ENCODE measurements around the gene TLR4.

The TLR4 gene

DNA sequence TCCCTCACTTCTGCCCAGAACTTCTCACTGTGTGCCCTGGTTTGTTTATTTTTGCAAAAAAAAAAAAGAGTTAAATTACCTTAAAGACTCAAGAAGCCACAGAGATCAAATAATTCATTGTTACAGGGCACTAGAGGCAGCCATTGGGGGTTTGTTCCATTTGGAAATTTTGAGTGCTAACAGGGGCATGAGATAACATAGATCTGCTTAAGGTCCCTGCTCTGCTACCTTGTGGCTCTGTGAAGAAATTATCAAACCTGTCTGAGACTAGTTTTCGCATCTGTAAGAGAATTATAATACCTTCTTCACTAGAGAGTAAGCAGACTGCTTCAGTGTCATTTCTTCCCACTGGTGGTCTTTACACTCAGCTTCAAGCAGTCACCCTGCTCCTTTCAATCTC, 394 bp downstream of the TLR4 start:
- Histone ChIP-seq H3K4ac (ENCODE audit: low read depth, low read length) (no peak overlapping the region), H3K23ac (ENCODE audit: low read length) (no peak overlapping the region), H4K5ac (ENCODE audit: low read length) (no peak overlapping the region), H3K4me1 (ENCODE audit: control insufficient read depth, low read depth, low read length) (no peaks in the 10 kb centered on the region), H3K18ac (ENCODE audit: low read length) (no peak overlapping the region), H2BK15ac (replicated peaks; ENCODE audit: low read depth) (no peak overlapping the region), H3K27me3 (ENCODE audit: insufficient read depth, low read length, poor library complexity) (no peaks in the 10 kb centered on the region), H3K4me3 (ENCODE audit: low read length) (no peak overlapping the region), H3K79me1 (ENCODE audit: low read length) (no peaks in the 10 kb centered on the region), H3K56ac (ENCODE audit: low read length) (no peak overlapping the region), H3K79me2 (ENCODE audit: control insufficient read depth, insufficient read depth, low read length) (no peaks in the 10 kb centered on the region), H3K27ac (ENCODE audit: low read depth, low read length) (no peak overlapping the region), H2BK5ac (ENCODE audit: low read length) (no peak overlapping the region), H3K36me3 (ENCODE audit: control insufficient read depth, insufficient read depth, low read length) (no peaks in the 10 kb centered on the region), H3K4me2 (ENCODE audit: low read length) (no peak overlapping the region), H2AK5ac (ENCODE audit: low read length) (no peak overlapping the region), H4K8ac (ENCODE audit: low read depth, low read length) (no peak overlapping the region), H2BK120ac (ENCODE audit: low read depth, low read length) (no peak overlapping the region), H3K9ac (ENCODE audit: low read length) (no peak overlapping the region)
- DNase-seq, result no peak
- WGBS (ENCODE audit: extremely low coverage, insufficient coverage, low lambda C conversion rate), result no CpG with 5 or more reads among the region's 1 CpG

DNA sequence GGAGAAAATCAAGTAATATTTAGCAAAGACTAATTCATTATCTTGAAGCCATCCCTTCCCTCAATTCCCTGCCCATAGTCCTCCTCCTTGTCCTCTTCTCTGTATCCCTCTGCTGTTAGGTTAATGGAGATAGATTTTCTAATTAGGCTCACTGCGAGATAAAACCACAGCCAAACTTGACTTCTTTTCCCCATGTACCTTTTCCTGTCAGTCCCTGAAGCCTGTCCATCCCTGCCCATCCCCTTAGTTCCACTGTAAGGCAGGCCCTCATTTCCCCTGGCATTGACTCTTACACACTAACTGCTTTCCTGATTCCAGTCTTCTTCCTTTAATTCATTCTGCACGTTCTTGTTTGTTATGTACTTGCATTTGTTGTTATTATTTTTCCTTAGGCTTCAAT, 1.2 kb downstream of the TLR4 start:
- H3K4ac ChIP-seq (ENCODE audit: low read depth, low read length), result no peak overlapping the region
- H3K79me2 ChIP-seq (ENCODE audit: control insufficient read depth, insufficient read depth, low read length), result no peaks in the 10 kb centered on the region
- no peak overlapping the region for H2BK120ac ChIP-seq (ENCODE audit: low read depth, low read length)
- no peak overlapping the region for H3K18ac ChIP-seq (ENCODE audit: low read length)
- no CpG with 5 or more reads among the region's 2 CpGs for WGBS (ENCODE audit: extremely low coverage, insufficient coverage, low lambda C conversion rate)
- H4K5ac ChIP-seq (ENCODE audit: low read length), result no peak overlapping the region
- no peaks in the 10 kb centered on the region for H3K4me1 ChIP-seq (ENCODE audit: control insufficient read depth, low read depth, low read length)
- no peak overlapping the region for H3K9ac ChIP-seq (ENCODE audit: low read length)
- H3K27me3 ChIP-seq (ENCODE audit: insufficient read depth, low read length, poor library complexity), result no peaks in the 10 kb centered on the region
- no peak for DNase-seq
- no peak overlapping the region for H3K4me2 ChIP-seq (ENCODE audit: low read length)
- no peak overlapping the region for H3K27ac ChIP-seq (ENCODE audit: low read depth, low read length)
- H3K36me3 ChIP-seq (ENCODE audit: control insufficient read depth, insufficient read depth, low read length), result no peaks in the 10 kb centered on the region
- H3K56ac ChIP-seq (ENCODE audit: low read length), result no peak overlapping the region
- H2AK5ac ChIP-seq (ENCODE audit: low read length), result no peak overlapping the region
- H3K79me1 ChIP-seq (ENCODE audit: low read length), result no peaks in the 10 kb centered on the region
- no peak overlapping the region for H4K8ac ChIP-seq (ENCODE audit: low read depth, low read length)
- H3K4me3 ChIP-seq (ENCODE audit: low read length), result no peak overlapping the region
- H3K23ac ChIP-seq (ENCODE audit: low read length), result no peak overlapping the region
- H2BK15ac ChIP-seq (replicated peaks; ENCODE audit: low read depth), result no peak overlapping the region
- H2BK5ac ChIP-seq (ENCODE audit: low read length), result no peak overlapping the region

DNA sequence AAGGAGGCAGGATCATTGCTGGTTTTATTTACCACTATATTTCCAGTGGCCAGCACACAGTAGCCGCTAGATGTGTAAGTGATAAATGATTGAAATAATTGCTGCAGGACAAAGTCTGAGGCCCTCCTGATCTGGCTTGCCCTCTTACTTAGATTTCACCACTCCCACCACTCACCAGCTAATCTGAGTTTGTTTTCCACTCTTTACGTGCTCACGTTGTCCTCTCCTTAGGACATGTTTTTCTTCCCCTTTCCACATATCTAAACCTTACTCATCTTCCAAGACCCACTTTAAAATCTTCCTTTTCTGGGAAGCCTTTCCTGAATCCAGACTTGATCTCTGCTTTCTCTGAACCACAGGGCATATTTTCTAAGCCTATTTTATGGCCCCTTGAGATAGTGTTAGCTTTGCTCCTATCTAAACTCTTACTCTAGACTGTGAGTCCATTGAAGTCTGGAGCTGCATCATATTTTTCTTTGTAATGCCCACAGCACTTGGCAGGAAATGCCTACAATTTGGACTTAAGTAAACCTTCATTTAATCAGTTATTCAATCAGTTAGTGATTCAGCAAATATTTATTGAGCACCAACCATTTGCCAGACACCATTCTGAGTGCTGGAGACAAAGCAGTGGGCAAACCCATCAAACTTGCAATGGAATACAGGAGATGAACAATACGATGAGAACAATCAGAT, 2.4 kb downstream of the TLR4 start:
- H3K4me3 ChIP-seq (ENCODE audit: low read length), result no peak overlapping the region
- no CpG with 5 or more reads among the region's 4 CpGs for WGBS (ENCODE audit: extremely low coverage, insufficient coverage, low lambda C conversion rate)
- DNase-seq, result no peak

DNA sequence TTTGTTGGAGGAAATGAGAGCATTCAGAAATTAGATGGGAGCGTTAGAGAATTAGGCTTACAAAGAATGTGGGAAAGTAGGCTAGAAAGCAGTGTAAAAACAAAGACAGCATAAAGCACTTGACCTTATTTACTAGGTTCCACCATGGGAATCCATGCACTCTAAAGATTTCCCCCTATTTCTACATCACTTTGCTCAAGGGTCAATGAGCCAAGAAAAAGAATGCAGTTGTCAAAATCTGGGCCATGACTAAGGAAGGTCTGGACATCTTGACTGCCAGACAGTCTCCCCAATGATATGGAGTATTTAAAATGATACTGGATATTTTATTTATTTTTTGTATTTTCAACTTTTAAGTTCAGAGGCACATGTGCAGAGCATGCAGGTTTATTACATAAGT, 3.4 kb downstream of the TLR4 start:
- Histone ChIP-seq H3K4me2 (ENCODE audit: low read length) (no peak overlapping the region), H2BK120ac (ENCODE audit: low read depth, low read length) (no peak overlapping the region), H3K4me1 (ENCODE audit: control insufficient read depth, low read depth, low read length) (no peaks in the 10 kb centered on the region), H3K4me3 (ENCODE audit: low read length) (no peak overlapping the region), H3K9ac (ENCODE audit: low read length) (no peak overlapping the region), H3K18ac (ENCODE audit: low read length) (no peak overlapping the region), H4K8ac (ENCODE audit: low read depth, low read length) (no peak overlapping the region), H2BK5ac (ENCODE audit: low read length) (no peak overlapping the region), H3K27me3 (ENCODE audit: insufficient read depth, low read length, poor library complexity) (no peaks in the 10 kb centered on the region), H3K4ac (ENCODE audit: low read depth, low read length) (no peak overlapping the region), H4K5ac (ENCODE audit: low read length) (no peak overlapping the region), H3K27ac (ENCODE audit: low read depth, low read length) (no peak overlapping the region), H3K36me3 (ENCODE audit: control insufficient read depth, insufficient read depth, low read length) (no peaks in the 10 kb centered on the region), H3K23ac (ENCODE audit: low read length) (no peak overlapping the region), H2AK5ac (ENCODE audit: low read length) (no peak overlapping the region), H2BK15ac (replicated peaks; ENCODE audit: low read depth) (no peak overlapping the region), H3K79me1 (ENCODE audit: low read length) (no peaks in the 10 kb centered on the region), H3K79me2 (ENCODE audit: control insufficient read depth, insufficient read depth, low read length) (no peaks in the 10 kb centered on the region), H3K56ac (ENCODE audit: low read length) (no peak overlapping the region)
- no peak for DNase-seq
- no CpG with 5 or more reads among the region's 1 CpG for WGBS (ENCODE audit: extremely low coverage, insufficient coverage, low lambda C conversion rate)

More for the DNA sequence above, 2.4 kb downstream of the TLR4 start:
- Histone ChIP-seq H3K4me1 (ENCODE audit: control insufficient read depth, low read depth, low read length) (no peaks in the 10 kb centered on the region), H3K56ac (ENCODE audit: low read length) (no peak overlapping the region), H3K79me1 (ENCODE audit: low read length) (no peaks in the 10 kb centered on the region), H3K23ac (ENCODE audit: low read length) (no peak overlapping the region), H2BK120ac (ENCODE audit: low read depth, low read length) (no peak overlapping the region), H3K4me2 (ENCODE audit: low read length) (no peak overlapping the region), H3K4ac (ENCODE audit: low read depth, low read length) (no peak overlapping the region), H3K9ac (ENCODE audit: low read length) (no peak overlapping the region), H4K8ac (ENCODE audit: low read depth, low read length) (no peak overlapping the region), H4K5ac (ENCODE audit: low read length) (no peak overlapping the region), H3K27ac (ENCODE audit: low read depth, low read length) (no peak overlapping the region), H3K79me2 (ENCODE audit: control insufficient read depth, insufficient read depth, low read length) (no peaks in the 10 kb centered on the region), H3K27me3 (ENCODE audit: insufficient read depth, low read length, poor library complexity) (no peaks in the 10 kb centered on the region), H2BK15ac (replicated peaks; ENCODE audit: low read depth) (no peak overlapping the region), H2AK5ac (ENCODE audit: low read length) (no peak overlapping the region), H2BK5ac (ENCODE audit: low read length) (no peak overlapping the region), H3K18ac (ENCODE audit: low read length) (no peak overlapping the region), H3K36me3 (ENCODE audit: control insufficient read depth, insufficient read depth, low read length) (no peaks in the 10 kb centered on the region)

DNA sequence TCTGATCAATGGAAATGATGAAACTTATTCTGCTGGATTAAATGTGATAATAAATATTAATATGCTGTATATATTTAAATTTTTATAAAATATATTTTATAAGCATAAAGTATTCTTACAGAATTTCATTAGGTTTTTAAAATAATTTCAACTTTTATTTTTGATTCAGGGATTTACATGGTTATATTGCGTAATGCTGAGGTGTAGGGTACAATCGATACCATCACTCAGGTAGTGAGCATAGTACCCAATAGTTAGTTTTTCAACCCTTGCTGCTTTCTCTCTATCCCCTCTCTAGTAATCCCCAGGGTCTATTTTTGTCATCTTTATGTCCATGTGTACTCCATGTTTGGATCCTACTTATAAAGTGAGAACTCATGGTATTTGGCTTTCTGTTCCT, 5.7 kb downstream of the TLR4 start:
- Histone ChIP-seq H2BK5ac (ENCODE audit: low read length) (no peak overlapping the region), H3K4me1 (ENCODE audit: control insufficient read depth, low read depth, low read length) (no peaks in the 10 kb centered on the region), H3K27me3 (ENCODE audit: insufficient read depth, low read length, poor library complexity) (no peaks in the 10 kb centered on the region), H3K9ac (ENCODE audit: low read length) (no peak overlapping the region), H3K79me1 (ENCODE audit: low read length) (no peaks in the 10 kb centered on the region), H3K36me3 (ENCODE audit: control insufficient read depth, insufficient read depth, low read length) (no peaks in the 10 kb centered on the region), H3K23ac (ENCODE audit: low read length) (no peak overlapping the region), H2AK5ac (ENCODE audit: low read length) (no peak overlapping the region), H3K18ac (ENCODE audit: low read length) (no peak overlapping the region), H3K4me3 (ENCODE audit: low read length) (no peak overlapping the region), H3K27ac (ENCODE audit: low read depth, low read length) (no peak overlapping the region), H4K5ac (ENCODE audit: low read length) (no peak overlapping the region), H3K56ac (ENCODE audit: low read length) (no peak overlapping the region), H3K79me2 (ENCODE audit: control insufficient read depth, insufficient read depth, low read length) (no peaks in the 10 kb centered on the region), H3K4ac (ENCODE audit: low read depth, low read length) (no peak overlapping the region), H4K8ac (ENCODE audit: low read depth, low read length) (no peak overlapping the region), H2BK15ac (replicated peaks; ENCODE audit: low read depth) (no peak overlapping the region), H3K4me2 (ENCODE audit: low read length) (no peak overlapping the region), H2BK120ac (ENCODE audit: low read depth, low read length) (no peak overlapping the region)
- no peak for DNase-seq
- no CpG with 5 or more reads among the region's 2 CpGs for WGBS (ENCODE audit: extremely low coverage, insufficient coverage, low lambda C conversion rate)

DNA sequence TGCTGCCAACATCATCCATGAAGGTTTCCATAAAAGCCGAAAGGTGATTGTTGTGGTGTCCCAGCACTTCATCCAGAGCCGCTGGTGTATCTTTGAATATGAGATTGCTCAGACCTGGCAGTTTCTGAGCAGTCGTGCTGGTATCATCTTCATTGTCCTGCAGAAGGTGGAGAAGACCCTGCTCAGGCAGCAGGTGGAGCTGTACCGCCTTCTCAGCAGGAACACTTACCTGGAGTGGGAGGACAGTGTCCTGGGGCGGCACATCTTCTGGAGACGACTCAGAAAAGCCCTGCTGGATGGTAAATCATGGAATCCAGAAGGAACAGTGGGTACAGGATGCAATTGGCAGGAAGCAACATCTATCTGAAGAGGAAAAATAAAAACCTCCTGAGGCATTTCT, 10.1 kb downstream of the TLR4 start:
- Histone ChIP-seq H4K8ac (ENCODE audit: low read depth, low read length) (no peak overlapping the region), H3K4me1 (ENCODE audit: control insufficient read depth, low read depth, low read length) (no peaks in the 10 kb centered on the region), H3K27ac (ENCODE audit: low read depth, low read length) (no peak overlapping the region), H4K5ac (ENCODE audit: low read length) (no peak overlapping the region), H3K18ac (ENCODE audit: low read length) (no peak overlapping the region), H3K9ac (ENCODE audit: low read length) (no peak overlapping the region), H3K4ac (ENCODE audit: low read depth, low read length) (no peak overlapping the region), H3K23ac (ENCODE audit: low read length) (no peak overlapping the region), H3K56ac (ENCODE audit: low read length) (no peak overlapping the region), H3K79me1 (ENCODE audit: low read length) (no peaks in the 10 kb centered on the region), H2BK15ac (replicated peaks; ENCODE audit: low read depth) (no peak overlapping the region), H3K79me2 (ENCODE audit: control insufficient read depth, insufficient read depth, low read length) (no peaks in the 10 kb centered on the region), H3K27me3 (ENCODE audit: insufficient read depth, low read length, poor library complexity) (no peaks in the 10 kb centered on the region), H3K4me2 (ENCODE audit: low read length) (no peak overlapping the region), H3K4me3 (ENCODE audit: low read length) (no peak overlapping the region), H2BK120ac (ENCODE audit: low read depth, low read length) (no peak overlapping the region), H2BK5ac (ENCODE audit: low read length) (no peak overlapping the region), H3K36me3 (ENCODE audit: control insufficient read depth, insufficient read depth, low read length) (no peaks in the 10 kb centered on the region), H2AK5ac (ENCODE audit: low read length) (no peak overlapping the region)
- no CpG with 5 or more reads among the region's 6 CpGs for WGBS (ENCODE audit: extremely low coverage, insufficient coverage, low lambda C conversion rate)
- peak; percentile 59 for DNase-seq

Measured in mesendoderm (in vitro differentiated cells).